HEK293T (cell line): ENCODE measurements around the gene CACNA1E.
A peak's percentile ranks its signal among the peaks of the same experiment; 100 is the strongest.

Source experiments
- ARNT ChIP-seq: fragments of 450-650 bp; IDR thresholded peaks from 2 replicates; pipeline ENCODE4 v1.6.1; 2017; ENCODE audit warnings: mild to moderate bottlenecking
- ELF4 ChIP-seq: fragments of 450-650 bp; IDR thresholded peaks from 2 replicates; pipeline ENCODE4 v1.6.1; 2017; ENCODE audit warnings: antibody characterized with exemption
- FOXK2 ChIP-seq: fragments of 450-650 bp; IDR thresholded peaks from 2 replicates; pipeline ENCODE4 v1.6.1; 2016; ENCODE audit warnings: mild to moderate bottlenecking
- FOXM1 ChIP-seq: fragments of 450-650 bp; IDR thresholded peaks from 2 replicates; pipeline ENCODE4 v1.6.1; 2017; ENCODE audit warnings: mild to moderate bottlenecking, borderline replicate concordance
- L3MBTL2 ChIP-seq: fragments of 450-650 bp; conservative IDR thresholded peaks from 2 replicates; pipeline ENCODE4 v1.6.1; 2016; ENCODE audit warnings: mild to moderate bottlenecking
- LEF1 ChIP-seq: fragments of 450-650 bp; IDR thresholded peaks from 2 replicates; pipeline ENCODE4 v1.6.1; 2017; ENCODE audit warnings: mild to moderate bottlenecking, borderline replicate concordance
- PKNOX1 ChIP-seq: fragments of 450-650 bp; IDR thresholded peaks from 2 replicates; pipeline ENCODE4 v1.6.1; 2016
- SP1 ChIP-seq: fragments of 450-650 bp; IDR thresholded peaks from 2 replicates; pipeline ENCODE4 v1.6.1; 2017
- SUZ12 ChIP-seq: fragments of 450-650 bp; IDR thresholded peaks from 2 replicates; pipeline ENCODE4 v1.6.1; 2016; ENCODE audit warnings: mild to moderate bottlenecking
- TARDBP ChIP-seq: fragments of 450-650 bp; IDR thresholded peaks from 2 replicates; pipeline ENCODE4 v1.6.1; 2016
- ZNF384 ChIP-seq: fragments of 450-650 bp; IDR thresholded peaks from 2 replicates; pipeline ENCODE4 v1.6.1; 2016

GRCh38 chr1:181482521-181483284, 614 bp upstream of the CACNA1E start:
- TF ChIP-seq LEF1: no peak
- no peak for TF ChIP-seq TARDBP
- TF ChIP-seq FOXK2: no peak
- no peak for TF ChIP-seq SP1
- no peak for TF ChIP-seq FOXM1
- TF ChIP-seq ZNF384: no peak
- peak; percentile 72 for TF ChIP-seq L3MBTL2
- no peak for TF ChIP-seq SUZ12
- TF ChIP-seq PKNOX1: no peak
- TF ChIP-seq ARNT: no peak
- no peak for TF ChIP-seq ELF4
